DND-41 (cell line): ENCODE results near the gene SLC25A34.

Experiments used
- ATAC-seq: fragments of 200-7000 bp; cut with Tn5 transposase; 3 replicates; pipeline ENCODE4 v1.9.1; 2021; ENCODE audit warnings: low read depth; ENCODE audit not compliant: insufficient read depth
- DNase-seq: peaks from one replicate; pipeline ENCODE4 v3.0.0-alpha.2; 2020
- H2AFZ ChIP-seq: 2 replicates; pipeline ENCODE4 v1.6.0; 2012; ENCODE audit warnings: low read depth, low read length
- H3K27ac ChIP-seq: 2 replicates; pipeline ENCODE4 v1.5.1; 2012; ENCODE audit warnings: low read length, inconsistent platforms
- H3K27me3 ChIP-seq: fragments of 200-600 bp; sonication (generic); 2 replicates; pipeline ENCODE4 v1.6.0; 2012; ENCODE audit warnings: low read length, mild to moderate bottlenecking, inconsistent platforms; ENCODE audit not compliant: insufficient read depth, poor library complexity
- H3K36me3 ChIP-seq: 2 replicates; pipeline ENCODE4 v1.5.1; 2012; ENCODE audit warnings: low read length, inconsistent platforms; ENCODE audit not compliant: insufficient read depth
- H3K4me1 ChIP-seq: 2 replicates; pipeline ENCODE4 v1.5.1; 2012; ENCODE audit warnings: mild to moderate bottlenecking, low read length; ENCODE audit not compliant: insufficient read depth
- H3K4me2 ChIP-seq: 2 replicates; pipeline ENCODE4 v1.6.0; 2012; ENCODE audit warnings: mild to moderate bottlenecking, moderate library complexity, low read length, inconsistent platforms; ENCODE audit not compliant: insufficient read depth
- H3K4me3 ChIP-seq, 2 experiments: fragments of 200-600 bp in 1 of 2; shearing (Covaris generic) in 1 of 2; 2 replicates each; pipeline ENCODE4 v1.5.1; 2012 to 2016; ENCODE audit warnings: inconsistent platforms in 2 of 2, low read length in 2 of 2, mild to moderate bottlenecking in 2 of 2, low read depth in 1 of 2, moderate library complexity in 1 of 2
- H3K79me2 ChIP-seq: 2 replicates; pipeline ENCODE4 v1.6.0; 2012; ENCODE audit warnings: low read length, inconsistent platforms; ENCODE audit not compliant: insufficient read depth
- H3K9ac ChIP-seq: 2 replicates; pipeline ENCODE4 v1.6.0; 2012; ENCODE audit warnings: low read depth, mild to moderate bottlenecking, inconsistent platforms, low read length, moderate library complexity
- H3K9me3 ChIP-seq: 2 replicates; pipeline ENCODE4 v1.5.1; 2012; ENCODE audit warnings: low read length, moderate library complexity, mild to moderate bottlenecking, inconsistent platforms; ENCODE audit not compliant: insufficient read depth, severe bottlenecking
- H4K20me1 ChIP-seq: 2 replicates; pipeline ENCODE4 v1.6.0; 2012; ENCODE audit warnings: low read length; ENCODE audit not compliant: insufficient read depth
- CTCF ChIP-seq: IDR thresholded peaks from 2 replicates; pipeline ENCODE4 v1.5.1; 2012; ENCODE audit warnings: borderline replicate concordance, low read length, moderate library complexity, mild to moderate bottlenecking; ENCODE audit not compliant: poor library complexity, severe bottlenecking; ENCODE audit errors: extremely low read depth
- EZH2 ChIP-seq: IDR thresholded peaks from 3 replicates; pipeline ENCODE4 v1.6.1; 2012; ENCODE audit warnings: borderline replicate concordance, low read depth, mild to moderate bottlenecking, moderate library complexity, low read length, inconsistent platforms; ENCODE audit not compliant: severe bottlenecking

The SLC25A34 gene

GRCh38 chr1:15704526-15705183 is 31.4 kb upstream of the SLC25A34 start:
- DNase-seq, result no peak
- Histone ChIP-seq H3K4me1 (no peaks in the 10 kb centered on the region), H2AFZ (no peak overlapping the region), H4K20me1 (peaks cover 43% of the 10 kb centered on the region), H3K27ac (no peak overlapping the region; the same call in 1 of the 2 replicates), H3K36me3 (peaks cover 18% of the 10 kb centered on the region), H3K27me3 (no peaks in the 10 kb centered on the region), H3K9ac (no peak overlapping the region), H3K9me3 (no peaks in the 10 kb centered on the region), H3K4me3 (no peak overlapping the region), H3K79me2 (peaks cover 63% of the 10 kb centered on the region), H3K4me2 (no peak overlapping the region)
- ATAC-seq, result no peak
- TF ChIP-seq CTCF, result no peak
- no peak for TF ChIP-seq EZH2

- no peaks in the 10 kb centered on the region for H3K4me1 ChIP-seq
Measured at GRCh38 chr1:15705184-15705566, 30.9 kb upstream of the SLC25A34 start.

GRCh38 chr1:15706751-15707150 is 29.3 kb upstream of the SLC25A34 start:
- no peak overlapping the region for H2AFZ ChIP-seq
- peaks cover 18% of the 10 kb centered on the region for H3K36me3 ChIP-seq
- peaks cover 40% of the 10 kb centered on the region for H4K20me1 ChIP-seq
- TF ChIP-seq CTCF, result no peak
- TF ChIP-seq EZH2, result no peak
- H3K27me3 ChIP-seq, result no peaks in the 10 kb centered on the region
- no peak overlapping the region for H3K27ac ChIP-seq
- peaks cover 60% of the 10 kb centered on the region for H3K79me2 ChIP-seq
- H3K4me1 ChIP-seq, result no peaks in the 10 kb centered on the region
- DNase-seq, result no peak
- no peak for ATAC-seq
- no peak overlapping the region for H3K4me2 ChIP-seq
- H3K9ac ChIP-seq, result no peak overlapping the region
- no peaks in the 10 kb centered on the region for H3K9me3 ChIP-seq
- no peak overlapping the region for H3K4me3 ChIP-seq

More at GRCh38 chr1:15705184-15705566, 30.9 kb upstream of the SLC25A34 start:
- Histone ChIP-seq H2AFZ (no peak overlapping the region), H3K9me3 (no peaks in the 10 kb centered on the region), H3K9ac (no peak overlapping the region), H3K27me3 (no peaks in the 10 kb centered on the region), H3K36me3 (peaks cover 18% of the 10 kb centered on the region), H3K27ac (no peak overlapping the region), H4K20me1 (peaks cover 42% of the 10 kb centered on the region), H3K4me2 (no peak overlapping the region), H3K4me3 (no peak overlapping the region), H3K79me2 (peaks cover 61% of the 10 kb centered on the region)
- ATAC-seq (no peak), DNase-seq (no peak)
- TF ChIP-seq CTCF (no peak), EZH2 (no peak)
